ENCODE measurements around the gene GRIK4.

- TF ChIP-seq POLR2A (IDR thresholded peaks at IDR 0.05) = no peak
- no peak for TF ChIP-seq CTCF (IDR thresholded peaks at IDR 0.05)
Measured at GRCh38 chr11:120710354-120711131, 199.0 kb downstream of the GRIK4 start.
